Measurements from ENCODE around the gene IL36G. TPM values are rescaled to one million over a fixed set of nuclear protein-coding genes. Genes with fewer than 3 reads are reported as not detected.

The IL36G gene
- total and polyA plus RNA-seq, 2 experiments from 2014 or later = not detected

DNA sequence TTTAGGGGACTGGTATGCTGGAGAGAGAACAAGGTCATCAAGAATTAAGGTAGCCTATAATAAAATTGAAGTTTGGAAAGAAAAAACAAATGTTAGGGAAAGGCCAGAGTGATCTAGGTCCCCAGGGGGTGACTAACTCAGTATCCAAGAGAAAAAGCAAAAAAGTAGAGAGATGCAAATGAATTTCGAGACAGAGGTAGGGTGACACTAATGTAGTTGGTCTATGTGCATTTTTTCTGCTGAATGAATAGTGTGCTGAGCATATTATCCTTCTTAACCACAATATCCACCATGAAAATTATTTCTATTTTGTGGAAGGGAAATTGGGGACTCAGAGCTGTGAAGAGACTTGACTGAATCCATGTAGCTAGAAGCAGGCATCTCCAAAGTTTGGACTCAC lies 37.2 kb downstream of the IL36G start:
- no peak overlapping the region for H3K4me3 ChIP-seq
- 0 out of 2 replicates have a peak, but pooled peaks cover 4% of the 10 kb centered on the region for H3K9me2 ChIP-seq (ENCODE audit: insufficient read depth)
- H3K79me2 ChIP-seq (replicated peaks; ENCODE audit: insufficient read depth) = no peaks in the 10 kb centered on the region
- H4K20me1 ChIP-seq (replicated peaks; ENCODE audit: insufficient read depth) = no peaks in the 10 kb centered on the region
- Mint-ChIP-seq H3K9me3 (peaks cover 18% of the 10 kb centered on the region), H3K4me1 (no peaks in the 10 kb centered on the region; the same call in 2 of the 3 replicates), H3K36me3 (ENCODE audit: low read depth) (peaks cover 3% of the 10 kb centered on the region; the same call in 1 of the 3 replicates), H3K4me3 (no peak overlapping the region), H3K27ac (no peak overlapping the region), H3K27me3 (ENCODE audit: insufficient read depth, low read depth, poor library complexity) (peaks cover 5% of the 10 kb centered on the region)
- H3K27ac ChIP-seq (ENCODE audit: low read depth) = no peak overlapping the region
- H3K4me1 ChIP-seq (ENCODE audit: insufficient read depth) = no peaks in the 10 kb centered on the region
- no peak overlapping the region for H2AFZ ChIP-seq
- H3K27me3 ChIP-seq (ENCODE audit: insufficient read depth) = no peaks in the 10 kb centered on the region
- H3K36me3 ChIP-seq (ENCODE audit: insufficient read depth) = no peaks in the 10 kb centered on the region
- no peak overlapping the region for H3K4me2 ChIP-seq
- H3F3A ChIP-seq (replicated peaks; ENCODE audit: low read depth) = no peaks in the 10 kb centered on the region
- ATAC-seq (no peak), DNase-seq (ENCODE audit: low spot score) (no peak)
- TF ChIP-seq, protein P1, sequence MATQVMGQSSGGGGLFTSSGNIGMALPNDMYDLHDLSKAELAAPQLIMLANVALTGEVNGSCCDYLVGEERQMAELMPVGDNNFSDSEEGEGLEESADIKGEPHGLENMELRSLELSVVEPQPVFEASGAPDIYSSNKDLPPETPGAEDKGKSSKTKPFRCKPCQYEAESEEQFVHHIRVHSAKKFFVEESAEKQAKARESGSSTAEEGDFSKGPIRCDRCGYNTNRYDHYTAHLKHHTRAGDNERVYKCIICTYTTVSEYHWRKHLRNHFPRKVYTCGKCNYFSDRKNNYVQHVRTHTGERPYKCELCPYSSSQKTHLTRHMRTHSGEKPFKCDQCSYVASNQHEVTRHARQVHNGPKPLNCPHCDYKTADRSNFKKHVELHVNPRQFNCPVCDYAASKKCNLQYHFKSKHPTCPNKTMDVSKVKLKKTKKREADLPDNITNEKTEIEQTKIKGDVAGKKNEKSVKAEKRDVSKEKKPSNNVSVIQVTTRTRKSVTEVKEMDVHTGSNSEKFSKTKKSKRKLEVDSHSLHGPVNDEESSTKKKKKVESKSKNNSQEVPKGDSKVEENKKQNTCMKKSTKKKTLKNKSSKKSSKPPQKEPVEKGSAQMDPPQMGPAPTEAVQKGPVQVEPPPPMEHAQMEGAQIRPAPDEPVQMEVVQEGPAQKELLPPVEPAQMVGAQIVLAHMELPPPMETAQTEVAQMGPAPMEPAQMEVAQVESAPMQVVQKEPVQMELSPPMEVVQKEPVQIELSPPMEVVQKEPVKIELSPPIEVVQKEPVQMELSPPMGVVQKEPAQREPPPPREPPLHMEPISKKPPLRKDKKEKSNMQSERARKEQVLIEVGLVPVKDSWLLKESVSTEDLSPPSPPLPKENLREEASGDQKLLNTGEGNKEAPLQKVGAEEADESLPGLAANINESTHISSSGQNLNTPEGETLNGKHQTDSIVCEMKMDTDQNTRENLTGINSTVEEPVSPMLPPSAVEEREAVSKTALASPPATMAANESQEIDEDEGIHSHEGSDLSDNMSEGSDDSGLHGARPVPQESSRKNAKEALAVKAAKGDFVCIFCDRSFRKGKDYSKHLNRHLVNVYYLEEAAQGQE (IDR thresholded peaks at IDR 0.05; ENCODE audit: unreplicated experiment) = no peak
- TF ChIP-seq NANOG (IDR thresholded peaks at IDR 0.05; ENCODE audit: borderline replicate concordance) (no peak), POLR2AphosphoS5 (IDR thresholded peaks at IDR 0.05; ENCODE audit: low read depth) (no peak), JUNB (IDR thresholded peaks at IDR 0.05; ENCODE audit: unreplicated experiment) (no peak), EZH2 (IDR thresholded peaks at IDR 0.05; ENCODE audit: low read depth, unreplicated experiment) (no peak), ZNF331 (CRISPR knock-in tag; IDR thresholded peaks at IDR 0.05; ENCODE audit: low read depth) (no peak), STAT1 (IDR thresholded peaks at IDR 0.05; ENCODE audit: unreplicated experiment) (no peak), EZH2phosphoT487 (IDR thresholded peaks at IDR 0.05; ENCODE audit: unreplicated experiment) (no peak)
- TF ChIP-seq, protein P2, sequence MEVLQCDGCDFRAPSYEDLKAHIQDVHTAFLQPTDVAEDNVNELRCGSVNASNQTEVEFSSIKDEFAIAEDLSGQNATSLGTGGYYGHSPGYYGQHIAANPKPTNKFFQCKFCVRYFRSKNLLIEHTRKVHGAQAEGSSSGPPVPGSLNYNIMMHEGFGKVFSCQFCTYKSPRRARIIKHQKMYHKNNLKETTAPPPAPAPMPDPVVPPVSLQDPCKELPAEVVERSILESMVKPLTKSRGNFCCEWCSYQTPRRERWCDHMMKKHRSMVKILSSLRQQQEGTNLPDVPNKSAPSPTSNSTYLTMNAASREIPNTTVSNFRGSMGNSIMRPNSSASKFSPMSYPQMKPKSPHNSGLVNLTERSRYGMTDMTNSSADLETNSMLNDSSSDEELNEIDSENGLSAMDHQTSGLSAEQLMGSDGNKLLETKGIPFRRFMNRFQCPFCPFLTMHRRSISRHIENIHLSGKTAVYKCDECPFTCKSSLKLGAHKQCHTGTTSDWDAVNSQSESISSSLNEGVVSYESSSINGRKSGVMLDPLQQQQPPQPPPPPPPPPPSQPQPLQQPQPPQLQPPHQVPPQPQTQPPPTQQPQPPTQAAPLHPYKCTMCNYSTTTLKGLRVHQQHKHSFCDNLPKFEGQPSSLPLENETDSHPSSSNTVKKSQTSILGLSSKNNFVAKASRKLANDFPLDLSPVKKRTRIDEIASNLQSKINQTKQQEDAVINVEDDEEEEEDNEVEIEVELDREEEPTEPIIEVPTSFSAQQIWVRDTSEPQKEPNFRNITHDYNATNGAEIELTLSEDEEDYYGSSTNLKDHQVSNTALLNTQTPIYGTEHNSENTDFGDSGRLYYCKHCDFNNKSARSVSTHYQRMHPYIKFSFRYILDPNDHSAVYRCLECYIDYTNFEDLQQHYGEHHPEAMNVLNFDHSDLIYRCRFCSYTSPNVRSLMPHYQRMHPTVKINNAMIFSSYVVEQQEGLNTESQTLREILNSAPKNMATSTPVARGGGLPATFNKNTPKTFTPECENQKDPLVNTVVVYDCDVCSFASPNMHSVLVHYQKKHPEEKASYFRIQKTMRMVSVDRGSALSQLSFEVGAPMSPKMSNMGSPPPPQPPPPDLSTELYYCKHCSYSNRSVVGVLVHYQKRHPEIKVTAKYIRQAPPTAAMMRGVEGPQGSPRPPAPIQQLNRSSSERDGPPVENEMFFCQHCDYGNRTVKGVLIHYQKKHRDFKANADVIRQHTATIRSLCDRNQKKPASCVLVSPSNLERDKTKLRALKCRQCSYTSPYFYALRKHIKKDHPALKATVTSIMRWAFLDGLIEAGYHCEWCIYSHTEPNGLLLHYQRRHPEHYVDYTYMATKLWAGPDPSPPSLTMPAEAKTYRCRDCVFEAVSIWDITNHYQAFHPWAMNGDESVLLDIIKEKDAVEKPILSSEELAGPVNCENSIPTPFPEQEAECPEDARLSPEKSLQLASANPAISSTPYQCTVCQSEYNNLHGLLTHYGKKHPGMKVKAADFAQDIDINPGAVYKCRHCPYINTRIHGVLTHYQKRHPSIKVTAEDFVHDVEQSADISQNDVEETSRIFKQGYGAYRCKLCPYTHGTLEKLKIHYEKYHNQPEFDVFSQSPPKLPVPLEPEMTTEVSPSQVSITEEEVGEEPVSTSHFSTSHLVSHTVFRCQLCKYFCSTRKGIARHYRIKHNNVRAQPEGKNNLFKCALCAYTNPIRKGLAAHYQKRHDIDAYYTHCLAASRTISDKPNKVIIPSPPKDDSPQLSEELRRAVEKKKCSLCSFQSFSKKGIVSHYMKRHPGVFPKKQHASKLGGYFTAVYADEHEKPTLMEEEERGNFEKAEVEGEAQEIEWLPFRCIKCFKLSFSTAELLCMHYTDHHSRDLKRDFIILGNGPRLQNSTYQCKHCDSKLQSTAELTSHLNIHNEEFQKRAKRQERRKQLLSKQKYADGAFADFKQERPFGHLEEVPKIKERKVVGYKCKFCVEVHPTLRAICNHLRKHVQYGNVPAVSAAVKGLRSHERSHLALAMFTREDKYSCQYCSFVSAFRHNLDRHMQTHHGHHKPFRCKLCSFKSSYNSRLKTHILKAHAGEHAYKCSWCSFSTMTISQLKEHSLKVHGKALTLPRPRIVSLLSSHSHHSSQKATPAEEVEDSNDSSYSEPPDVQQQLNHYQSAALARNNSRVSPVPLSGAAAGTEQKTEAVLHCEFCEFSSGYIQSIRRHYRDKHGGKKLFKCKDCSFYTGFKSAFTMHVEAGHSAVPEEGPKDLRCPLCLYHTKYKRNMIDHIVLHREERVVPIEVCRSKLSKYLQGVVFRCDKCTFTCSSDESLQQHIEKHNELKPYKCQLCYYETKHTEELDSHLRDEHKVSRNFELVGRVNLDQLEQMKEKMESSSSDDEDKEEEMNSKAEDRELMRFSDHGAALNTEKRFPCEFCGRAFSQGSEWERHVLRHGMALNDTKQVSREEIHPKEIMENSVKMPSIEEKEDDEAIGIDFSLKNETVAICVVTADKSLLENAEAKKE (CRISPR knock-in tag; IDR thresholded peaks at IDR 0.05) = no peak
- TF ChIP-seq, protein P3, sequence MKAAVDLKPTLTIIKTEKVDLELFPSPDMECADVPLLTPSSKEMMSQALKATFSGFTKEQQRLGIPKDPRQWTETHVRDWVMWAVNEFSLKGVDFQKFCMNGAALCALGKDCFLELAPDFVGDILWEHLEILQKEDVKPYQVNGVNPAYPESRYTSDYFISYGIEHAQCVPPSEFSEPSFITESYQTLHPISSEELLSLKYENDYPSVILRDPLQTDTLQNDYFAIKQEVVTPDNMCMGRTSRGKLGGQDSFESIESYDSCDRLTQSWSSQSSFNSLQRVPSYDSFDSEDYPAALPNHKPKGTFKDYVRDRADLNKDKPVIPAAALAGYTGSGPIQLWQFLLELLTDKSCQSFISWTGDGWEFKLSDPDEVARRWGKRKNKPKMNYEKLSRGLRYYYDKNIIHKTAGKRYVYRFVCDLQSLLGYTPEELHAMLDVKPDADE (IDR thresholded peaks at IDR 0.05) = no peak
- TF ChIP-seq, protein P4, sequence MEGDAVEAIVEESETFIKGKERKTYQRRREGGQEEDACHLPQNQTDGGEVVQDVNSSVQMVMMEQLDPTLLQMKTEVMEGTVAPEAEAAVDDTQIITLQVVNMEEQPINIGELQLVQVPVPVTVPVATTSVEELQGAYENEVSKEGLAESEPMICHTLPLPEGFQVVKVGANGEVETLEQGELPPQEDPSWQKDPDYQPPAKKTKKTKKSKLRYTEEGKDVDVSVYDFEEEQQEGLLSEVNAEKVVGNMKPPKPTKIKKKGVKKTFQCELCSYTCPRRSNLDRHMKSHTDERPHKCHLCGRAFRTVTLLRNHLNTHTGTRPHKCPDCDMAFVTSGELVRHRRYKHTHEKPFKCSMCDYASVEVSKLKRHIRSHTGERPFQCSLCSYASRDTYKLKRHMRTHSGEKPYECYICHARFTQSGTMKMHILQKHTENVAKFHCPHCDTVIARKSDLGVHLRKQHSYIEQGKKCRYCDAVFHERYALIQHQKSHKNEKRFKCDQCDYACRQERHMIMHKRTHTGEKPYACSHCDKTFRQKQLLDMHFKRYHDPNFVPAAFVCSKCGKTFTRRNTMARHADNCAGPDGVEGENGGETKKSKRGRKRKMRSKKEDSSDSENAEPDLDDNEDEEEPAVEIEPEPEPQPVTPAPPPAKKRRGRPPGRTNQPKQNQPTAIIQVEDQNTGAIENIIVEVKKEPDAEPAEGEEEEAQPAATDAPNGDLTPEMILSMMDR (conservative IDR thresholded peaks at IDR 0.05; ENCODE audit: low read depth in 2 of 2) = no peak

All from GM23338 (cell line).